GM21360 (cell line): ENCODE results near the gene KRT4.

Experiments used
- ATAC-seq: cut with Tn5 transposase; IDR thresholded peaks from one replicate; pipeline ENCODE4 v1.9.1; 2021; ENCODE audit warnings: mild to moderate bottlenecking, moderate library complexity; ENCODE audit not compliant: unreplicated experiment

The KRT4 gene

DNA sequence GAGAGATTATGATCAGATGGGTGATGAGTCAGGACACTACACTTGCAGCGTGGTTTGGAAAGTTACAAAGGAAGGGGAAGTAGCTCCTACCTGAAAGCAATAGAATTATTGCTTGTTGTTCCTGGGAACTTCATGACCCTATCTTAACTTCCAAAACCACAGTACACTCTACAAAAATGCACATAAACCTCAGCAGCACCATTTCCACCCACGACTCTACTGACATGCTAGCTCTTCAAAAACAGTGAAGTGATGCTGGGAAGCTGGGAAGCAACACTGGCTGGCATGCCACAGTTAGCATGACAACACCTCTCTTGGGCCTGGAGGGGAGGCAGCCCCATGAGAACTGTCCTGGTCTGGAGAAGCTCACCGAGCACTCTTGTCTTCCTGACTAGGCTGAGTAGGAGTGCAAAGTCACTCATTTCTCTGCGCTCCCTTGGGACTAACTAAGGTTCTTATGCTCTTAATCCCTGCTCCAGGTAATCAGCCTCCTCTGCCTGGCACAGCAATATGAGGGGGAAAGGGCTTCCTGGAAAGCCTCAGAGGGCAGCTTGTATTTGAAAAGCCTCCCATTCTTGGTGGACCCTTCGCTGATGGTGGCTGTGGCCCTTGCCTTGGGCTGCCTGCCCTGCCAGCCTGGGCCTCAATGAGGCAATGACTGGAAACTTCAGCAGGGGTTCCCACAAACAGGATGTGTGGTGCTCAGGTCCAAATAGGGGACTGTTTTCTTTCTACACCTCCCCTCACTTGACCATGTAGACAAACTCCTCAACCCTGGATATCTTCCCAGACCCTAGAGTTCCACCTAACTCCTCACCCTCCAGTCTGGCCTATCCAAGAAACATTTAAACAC is 19.2 kb downstream of the KRT4 start:
- no peak for ATAC-seq

DNA sequence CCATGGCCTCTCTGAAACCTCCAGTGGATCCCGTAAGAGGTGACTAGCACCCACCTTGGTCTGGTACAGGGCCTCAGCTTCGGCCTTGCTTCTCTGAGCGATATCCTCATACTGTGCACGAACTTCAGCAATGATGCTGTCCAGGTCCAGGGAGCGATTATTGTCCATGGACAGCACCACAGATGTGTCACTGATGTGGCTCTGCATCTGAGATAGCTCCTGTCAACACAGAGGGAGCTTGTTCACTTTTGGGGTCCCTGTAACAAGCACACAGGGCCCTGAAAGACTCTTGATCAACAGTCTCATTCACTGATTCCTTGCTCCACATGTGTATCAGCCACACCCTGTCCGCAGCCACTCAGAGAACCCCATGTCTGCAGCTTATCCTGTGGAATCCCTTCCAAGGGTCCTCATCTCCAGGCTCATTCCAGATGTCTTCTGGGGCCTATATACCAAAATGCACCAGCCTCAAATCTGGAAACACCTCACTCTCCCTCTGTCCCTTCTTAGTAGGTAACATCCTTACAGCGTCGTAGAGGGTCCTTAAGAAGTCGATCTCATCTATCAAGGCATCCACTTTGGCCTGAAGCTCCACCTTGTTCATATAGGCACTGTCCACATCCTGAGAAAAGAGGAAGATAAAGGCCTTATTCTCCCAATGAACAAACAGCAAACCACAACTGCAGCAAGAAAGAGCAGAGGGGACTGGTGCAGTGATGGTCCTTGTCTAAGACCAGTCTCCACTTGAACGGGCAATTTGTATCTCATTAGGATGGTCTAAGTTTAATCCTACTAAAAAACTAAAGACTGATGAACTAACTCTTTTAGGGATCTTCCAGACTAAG is 21.5 kb downstream of the KRT4 start:
- ATAC-seq, result no peak

DNA sequence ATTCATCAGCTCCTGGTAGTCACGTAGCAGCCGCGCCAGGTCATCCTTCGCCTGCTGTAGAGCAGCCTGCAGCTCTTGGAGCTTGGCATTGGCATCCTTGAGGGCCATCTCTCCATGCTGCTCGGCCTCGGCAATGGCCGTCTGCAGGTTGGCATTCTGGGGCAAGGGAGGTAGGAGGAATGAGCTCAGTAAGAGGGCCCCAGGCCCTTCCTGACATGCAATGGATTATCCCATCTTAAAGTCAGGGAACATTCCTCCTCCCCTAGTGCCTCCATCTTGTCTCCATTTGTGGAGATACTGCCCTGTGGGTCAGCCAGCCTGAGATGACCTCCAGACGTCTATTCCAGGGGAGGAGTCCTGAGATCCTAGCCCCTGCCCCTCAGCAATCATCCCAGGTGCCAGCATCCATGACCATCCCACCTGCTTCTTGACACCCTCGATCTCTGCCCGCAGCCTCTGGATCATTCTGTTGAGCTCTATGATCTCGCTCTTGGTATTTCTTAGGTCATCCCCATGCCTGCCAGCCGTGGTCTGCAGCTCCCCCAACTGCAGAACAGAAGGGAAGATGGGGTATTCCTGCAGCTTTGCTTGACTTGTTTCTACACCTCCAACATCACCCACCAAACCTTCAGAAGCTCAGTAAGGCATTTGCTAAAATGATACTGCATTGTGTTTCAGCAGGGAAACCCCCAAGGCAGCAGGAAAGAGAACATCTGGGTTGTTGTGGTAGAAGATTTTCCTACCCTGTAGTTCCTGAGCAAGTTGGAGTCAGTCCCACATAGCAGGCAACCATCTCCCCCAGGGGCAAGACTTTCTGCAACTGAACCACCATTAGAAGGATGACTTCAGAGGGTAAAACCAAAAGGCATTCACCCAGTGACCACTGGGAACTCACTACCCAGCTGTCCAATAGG is 22.4 kb downstream of the KRT4 start:
- ATAC-seq, result no peak

DNA sequence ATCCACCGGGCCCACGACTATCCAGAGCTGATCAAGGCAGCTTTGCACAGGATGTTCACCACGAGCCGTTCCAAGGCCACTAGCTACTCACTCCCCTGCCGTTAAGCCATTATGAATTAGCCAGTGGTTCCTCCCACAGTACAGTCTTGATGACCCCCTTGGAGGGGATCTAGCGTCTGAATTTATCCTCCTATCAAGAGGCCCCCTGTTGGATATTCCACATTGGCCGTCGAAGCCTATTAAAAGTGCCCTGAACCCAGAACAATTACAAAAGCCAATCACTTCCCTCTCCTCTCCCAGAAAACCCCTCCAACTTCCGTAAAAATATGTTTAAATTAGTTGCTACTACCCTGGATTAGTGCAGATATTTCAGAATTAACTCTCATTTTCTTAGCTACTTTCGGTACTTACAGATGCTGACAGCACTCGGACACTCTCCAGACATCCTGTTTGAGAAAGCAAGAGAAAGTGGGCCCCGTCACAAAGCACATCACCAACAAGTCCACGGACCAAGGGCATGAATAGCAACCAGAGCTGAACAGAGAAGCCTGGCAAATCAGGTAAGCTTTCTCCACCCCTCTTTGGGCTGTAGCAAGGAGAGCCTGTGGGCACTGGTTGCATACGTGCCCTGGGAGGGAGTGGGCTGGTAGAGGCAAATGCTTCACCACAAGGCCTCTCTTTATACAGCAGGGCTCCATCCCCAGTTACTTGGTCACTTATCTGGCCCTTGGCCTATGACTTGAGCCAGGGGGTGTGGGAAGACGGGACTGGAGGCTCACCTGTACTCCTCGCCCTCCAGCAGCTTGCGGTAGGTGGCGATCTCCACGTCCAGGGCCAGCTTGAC is 23.3 kb downstream of the KRT4 start:
- no peak for ATAC-seq

DNA sequence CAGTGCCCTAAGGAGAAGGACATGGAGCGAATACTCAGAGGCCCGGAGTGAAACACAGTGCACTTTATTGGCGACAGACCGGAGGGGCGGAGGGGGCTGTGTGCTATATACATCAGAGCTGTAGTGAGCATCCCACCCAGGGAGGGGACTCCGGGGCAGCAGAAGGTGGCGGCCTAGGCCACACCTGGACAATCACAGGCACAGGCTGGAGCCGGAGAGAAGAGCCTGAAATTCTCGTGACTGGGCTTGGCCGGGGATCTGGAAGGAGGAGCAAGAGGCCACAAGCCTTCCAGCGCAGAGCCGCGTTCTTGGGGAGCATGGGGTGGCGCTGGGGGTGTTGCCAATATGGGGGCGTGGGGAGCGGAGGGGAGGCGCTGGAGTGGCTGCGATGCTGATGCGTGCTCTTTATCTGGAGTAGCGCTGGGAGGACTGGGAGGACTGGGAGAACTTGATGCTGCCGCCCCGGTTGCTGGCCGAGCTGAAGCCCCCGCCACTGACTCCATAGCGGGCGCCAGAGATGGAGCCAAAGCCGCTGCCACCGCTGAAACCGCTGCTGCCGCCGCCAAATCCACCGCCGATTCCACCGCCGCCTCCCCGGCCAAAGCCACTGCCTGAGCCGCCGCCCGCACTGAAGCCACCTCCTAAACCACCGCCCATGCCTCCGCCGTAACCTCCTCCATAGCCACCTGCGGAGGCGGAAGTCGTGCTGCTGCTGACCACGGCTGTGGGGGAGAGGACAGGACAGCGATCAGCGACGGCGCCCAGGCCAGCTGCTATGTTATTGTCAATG is 24.1 kb downstream of the KRT4 start:
- ATAC-seq, result no peak

DNA sequence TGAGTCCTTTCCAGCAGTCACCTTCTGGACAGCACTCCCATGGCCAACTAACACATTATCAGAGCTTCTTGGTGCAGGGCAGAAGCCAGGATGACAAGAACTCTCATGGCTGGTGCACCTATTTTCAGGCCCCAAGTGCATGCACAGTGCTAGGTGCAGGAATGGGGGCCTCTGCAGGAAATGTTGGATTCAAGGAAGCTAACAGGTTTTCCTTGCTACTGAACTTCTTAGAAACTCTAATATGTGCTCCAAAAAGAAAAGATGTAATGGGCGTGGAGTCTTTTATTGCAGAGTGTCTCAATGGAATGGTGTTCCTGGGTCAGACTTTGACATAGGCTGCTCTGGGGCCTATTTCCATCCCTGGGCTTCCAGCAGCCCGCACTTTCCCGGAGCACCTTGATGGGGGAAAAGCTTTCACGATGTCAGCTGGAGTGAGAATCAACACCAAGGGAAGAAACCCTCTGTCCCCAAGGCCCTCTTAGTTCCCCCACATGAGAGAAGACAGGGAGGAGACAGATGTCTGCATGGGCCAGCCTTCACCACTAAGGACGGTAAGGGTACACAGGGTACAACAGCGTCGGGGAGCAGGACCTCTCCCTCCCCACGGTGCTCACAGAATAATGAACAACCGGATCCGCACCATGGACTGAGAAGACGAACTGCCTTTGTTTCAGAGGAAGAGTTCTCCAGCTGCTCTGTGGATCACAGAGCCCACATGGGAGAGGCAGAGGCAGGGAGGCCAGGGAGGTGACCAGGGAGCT is 24.9 kb downstream of the KRT4 start:
- ATAC-seq, result no peak

DNA sequence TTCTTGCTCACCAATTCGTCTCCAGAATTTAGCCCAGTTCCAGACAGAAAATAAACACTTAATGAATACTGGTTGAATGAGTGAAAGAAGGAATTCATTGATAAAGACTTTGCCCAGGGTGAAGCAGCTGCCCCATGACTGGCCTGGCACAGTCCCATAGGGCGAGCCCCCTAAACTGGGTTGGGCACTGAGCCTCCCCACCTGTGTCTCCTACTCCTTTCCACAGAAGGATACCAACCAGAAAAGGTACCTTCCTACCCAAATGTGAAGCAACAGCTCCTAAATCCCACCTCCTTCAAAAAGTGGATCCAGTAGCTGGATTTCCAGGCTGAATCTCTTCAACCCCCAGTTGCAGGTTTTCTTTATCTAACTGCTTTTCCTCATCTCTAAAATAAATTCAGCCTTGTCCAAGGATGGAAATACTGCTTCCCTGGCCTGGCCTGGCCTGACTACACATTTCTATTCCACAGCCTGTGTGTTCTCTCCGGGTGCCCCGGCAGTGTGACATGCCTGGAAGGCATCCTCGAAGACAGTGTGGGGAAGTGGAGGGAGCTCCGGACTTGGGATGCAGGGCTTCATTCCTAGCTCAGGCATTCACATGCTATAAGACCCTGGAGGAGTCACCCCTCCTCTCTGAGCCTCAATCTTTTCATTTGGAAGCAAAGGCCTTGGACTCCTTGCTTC is 25.6 kb downstream of the KRT4 start:
- ATAC-seq, result no peak

DNA sequence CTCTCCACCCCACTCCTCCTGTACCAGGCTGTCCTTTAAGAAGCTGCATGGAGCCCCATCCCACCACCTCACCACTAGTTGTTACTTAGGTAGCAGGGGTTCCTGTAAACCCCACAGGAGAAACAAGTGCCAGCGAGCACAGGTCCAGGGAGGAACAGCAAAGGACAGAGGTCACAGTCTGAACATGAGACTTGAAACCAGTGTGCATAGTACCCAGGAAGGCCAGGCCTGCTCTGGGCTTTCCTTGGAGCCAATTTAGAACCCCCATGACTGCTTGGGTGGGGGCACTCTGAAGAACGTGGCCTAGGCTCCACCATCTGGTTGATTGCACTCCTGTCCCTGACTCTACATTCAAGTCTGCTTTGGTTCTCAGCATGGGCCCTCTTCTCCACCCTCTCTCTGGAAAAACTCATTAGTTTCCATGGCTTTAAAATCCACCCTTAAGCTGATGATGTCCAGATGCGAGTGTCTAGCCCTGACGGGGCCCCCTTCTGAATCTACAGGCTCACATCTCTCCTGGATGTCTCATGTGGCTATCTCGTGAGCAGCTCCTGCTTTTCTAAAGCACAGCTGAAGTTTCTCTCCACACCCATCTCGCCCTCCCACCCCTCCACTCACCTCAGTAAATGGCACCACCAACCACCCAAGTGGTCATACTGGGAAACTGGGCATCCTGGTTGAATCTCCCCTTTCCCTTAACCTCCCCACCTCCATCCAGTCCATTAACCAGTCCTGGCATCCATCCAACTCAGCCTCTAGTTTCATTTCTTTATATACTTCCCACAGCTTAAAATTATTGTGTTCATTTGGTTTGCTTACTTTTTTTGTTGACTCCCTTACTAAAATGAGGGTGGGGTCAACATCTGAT is 26.4 kb downstream of the KRT4 start:
- no peak for ATAC-seq

DNA sequence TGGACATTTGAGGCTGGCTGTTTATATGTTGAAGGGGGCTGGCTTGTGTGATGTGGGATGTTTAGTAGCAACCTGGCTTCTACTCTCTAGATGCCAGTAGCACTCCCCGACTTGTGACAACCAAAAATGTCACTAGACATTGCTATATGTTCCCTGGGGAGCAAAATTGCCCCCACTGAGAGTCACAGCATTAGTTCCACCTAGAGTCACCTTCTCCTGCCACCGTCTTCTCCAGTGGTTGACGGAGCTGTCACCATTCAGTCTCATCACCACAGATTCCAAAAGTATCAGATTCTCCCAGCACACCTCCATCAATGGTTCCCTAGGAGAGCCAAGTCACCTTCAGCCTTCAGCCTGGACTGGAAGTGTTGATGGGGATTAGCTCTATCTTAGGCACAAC is 29.0 kb downstream of the KRT4 start:
- no peak for ATAC-seq

DNA sequence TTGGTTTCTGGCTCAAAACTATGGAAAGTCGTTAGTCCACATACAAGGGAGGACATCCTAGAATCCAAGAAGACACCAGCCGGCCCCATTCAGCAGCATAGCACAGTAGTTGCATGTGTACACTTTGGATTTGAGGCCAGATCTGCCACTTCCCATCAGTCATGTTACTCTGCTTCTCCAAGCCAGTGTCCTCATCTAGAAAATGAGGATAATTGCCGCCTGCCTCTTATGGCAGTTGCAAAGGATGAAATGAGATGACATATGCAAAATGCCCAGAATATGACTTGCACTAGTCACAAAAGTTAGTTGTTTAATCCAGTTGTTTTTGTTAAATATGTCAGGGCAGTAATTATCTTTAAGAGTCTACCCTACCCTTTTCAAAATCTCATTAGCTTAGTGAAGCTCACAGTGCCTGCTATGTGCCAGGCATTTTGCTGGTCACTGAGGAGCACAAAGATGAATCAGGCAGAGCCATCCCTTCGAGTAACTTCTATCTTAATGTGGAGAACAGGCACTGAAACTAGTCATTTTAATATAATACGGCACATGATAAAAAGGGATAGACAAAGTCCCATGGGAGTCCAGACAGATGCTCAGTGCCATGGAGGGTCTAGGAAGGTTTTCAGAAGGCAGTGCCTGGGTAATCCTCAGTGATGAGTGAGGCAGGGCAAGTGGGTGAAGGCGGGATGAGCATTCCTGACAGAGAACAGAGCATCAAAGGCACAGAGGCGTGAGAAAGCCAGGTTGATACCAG is 30.2 kb downstream of the KRT4 start:
- no peak for ATAC-seq

DNA sequence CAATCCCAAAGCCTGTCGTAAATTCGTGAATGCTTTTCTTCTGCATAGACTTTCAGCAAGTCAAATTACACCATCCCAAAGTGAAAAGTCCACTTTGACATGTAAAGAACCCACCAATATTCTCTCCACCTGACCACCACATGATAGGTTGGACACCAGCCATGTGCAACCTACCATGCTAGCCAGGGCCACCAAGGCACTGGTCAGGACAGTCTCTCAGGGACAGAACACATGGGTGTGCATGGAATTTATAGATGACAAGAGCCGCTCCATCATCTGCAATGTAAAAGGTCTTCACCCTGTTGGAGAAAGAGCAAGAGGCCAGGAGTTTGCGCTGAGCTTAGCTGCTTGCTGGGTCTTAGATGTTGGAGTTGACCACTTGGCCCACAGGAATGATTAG is 31.4 kb downstream of the KRT4 start:
- no peak for ATAC-seq

DNA sequence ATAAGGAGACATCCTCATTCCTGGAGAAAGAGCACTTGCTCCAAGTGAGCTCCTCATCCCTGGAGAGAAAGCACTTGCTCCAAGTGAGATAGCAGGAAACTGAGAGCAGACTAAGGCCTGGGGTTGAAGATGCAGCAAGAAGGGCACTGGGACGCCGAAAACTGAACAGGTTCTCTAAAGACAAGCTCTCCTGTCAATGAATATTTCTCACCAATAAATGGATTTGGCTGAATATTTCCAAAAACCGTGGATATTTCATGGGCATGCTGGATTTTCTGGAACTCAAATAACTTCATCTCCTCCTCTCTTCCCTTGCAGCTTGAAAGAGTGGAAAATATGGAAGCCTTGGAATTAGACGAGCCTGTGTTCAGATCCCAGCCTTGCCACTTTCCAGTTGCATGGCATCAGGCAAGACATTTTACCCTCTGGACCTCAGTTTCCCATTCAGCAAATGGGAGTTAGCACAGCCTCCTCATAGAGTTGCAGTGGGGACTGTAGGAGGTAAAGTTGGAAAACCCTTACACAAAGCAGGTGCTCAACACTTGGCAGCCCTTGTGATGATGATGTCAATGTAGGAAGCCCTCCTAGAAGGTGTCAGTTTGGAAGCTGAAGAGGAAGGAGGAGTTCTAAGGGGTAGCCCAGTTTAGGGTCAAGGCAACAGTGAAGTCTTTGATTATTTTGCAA is 32.4 kb downstream of the KRT4 start:
- no peak for ATAC-seq

DNA sequence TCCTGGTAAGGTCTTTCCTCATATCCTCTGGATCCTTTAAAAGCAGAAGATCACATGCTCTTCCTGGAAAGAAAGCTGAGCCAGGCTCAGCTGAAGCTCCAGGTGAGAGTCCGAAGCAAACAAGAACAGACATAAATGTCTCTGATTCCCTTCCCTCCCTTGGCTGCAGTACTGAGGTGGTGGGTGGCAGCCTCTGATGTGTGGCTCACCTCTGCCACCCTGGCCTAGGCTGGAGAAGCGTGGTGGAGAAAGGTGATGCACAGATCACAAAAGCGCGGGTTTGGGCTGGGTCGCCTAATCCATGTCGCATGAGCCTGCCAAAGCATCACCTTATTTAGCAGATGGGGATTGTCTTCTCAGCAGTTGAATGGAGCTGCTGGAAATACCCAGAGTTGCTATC is 34.0 kb downstream of the KRT4 start:
- ATAC-seq, result no peak

DNA sequence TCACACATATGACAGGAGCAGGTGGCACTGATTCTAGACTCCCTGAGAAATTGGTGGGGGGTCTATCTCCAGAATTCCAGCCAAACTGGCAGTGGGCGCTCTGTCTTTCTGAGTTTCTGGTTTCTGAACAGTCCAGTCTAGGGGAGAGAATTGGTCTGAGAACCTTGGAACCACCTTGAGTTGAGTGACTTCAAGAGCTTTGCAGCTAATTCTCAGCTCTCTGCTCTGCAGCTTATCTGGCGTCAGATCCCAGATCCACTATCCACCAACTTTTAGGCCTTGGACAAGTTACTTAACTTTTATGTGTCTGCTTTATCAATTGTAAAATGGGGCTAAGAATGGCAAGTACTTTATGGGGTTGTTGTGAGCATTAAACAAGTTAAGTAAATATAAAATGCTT is 35.1 kb downstream of the KRT4 start:
- no peak for ATAC-seq

DNA sequence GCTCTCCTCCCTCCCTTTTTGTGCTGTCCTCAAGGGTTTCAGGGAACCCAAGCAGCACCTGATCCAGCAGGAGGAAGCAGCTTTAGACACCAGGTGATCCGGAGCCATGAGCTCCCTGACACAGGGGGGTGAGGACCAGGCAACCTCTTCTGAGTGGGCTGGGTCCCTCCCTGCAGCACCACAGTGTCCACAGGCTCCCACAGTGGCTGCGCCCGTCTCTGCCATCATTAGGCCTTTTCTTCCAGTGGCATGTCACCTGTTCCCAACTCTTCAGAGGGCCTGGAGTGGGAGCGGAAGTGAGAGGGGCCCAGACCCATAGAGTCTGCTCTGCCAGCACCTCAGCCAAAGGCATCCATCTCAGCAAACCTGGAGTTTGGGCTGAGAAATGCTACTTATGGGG is 36.4 kb downstream of the KRT4 start:
- no peak for ATAC-seq

DNA sequence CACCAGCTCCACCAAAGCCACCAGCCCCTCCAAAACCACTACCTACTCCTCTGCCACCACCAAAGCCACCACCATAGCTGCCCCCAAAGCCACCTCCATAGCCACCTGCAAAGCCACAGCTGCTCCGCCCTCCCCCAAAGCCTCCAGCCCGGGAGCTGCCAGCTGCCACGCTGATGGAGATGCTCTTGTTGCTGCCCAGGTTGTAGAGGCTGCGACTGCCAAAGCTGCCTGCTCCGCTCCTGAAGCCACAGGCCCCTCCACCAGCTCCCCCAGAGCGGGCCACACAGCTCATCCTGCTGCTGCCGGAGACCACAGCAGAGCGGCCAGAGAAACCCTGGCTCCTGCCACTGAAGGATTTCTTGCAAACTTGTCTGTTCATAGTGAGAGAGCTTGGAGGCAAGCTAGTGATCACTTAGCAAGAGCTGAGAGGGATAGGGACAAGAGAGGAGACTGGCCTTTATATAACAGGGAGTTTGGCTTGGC is 37.0 kb downstream of the KRT4 start, which contains the start of gene KRT76:
Gene KRT76 (minus strand): TSS at position 433 of the 483 bp plus-strand sequence. CDS start 54 bp downstream, at position 379.
- no peak for ATAC-seq
